Cardiac fibroblast (primary cell): ENCODE data around the gene FCHSD2.

Experiments used
- DNase-seq, 2 donors: peaks; one replicate each; pipeline versions ENCODE4 v3.0.0 to v3.0.0-alpha.2; 2010; ENCODE audit warnings: low read depth in 2 of 2
- H3K4me3 ChIP-seq, 2 donors: replicated peaks in 1 of 2; 1 replicate in 1 of 2; 2 replicates in 1 of 2; pipeline ENCODE4 v1.5.1; 2011; ENCODE audit warnings: low read depth in 2 of 2, low read length in 2 of 2, mild to moderate bottlenecking in 2 of 2, moderate library complexity in 1 of 2
- TF ChIP-seq, protein P1 (sequence below): IDR thresholded peaks from one replicate; pipeline ENCODE4 v1.5.1; 2011; ENCODE audit warnings: low read depth, mild to moderate bottlenecking, low read length, inconsistent platforms

Gene FCHSD2

DNA sequence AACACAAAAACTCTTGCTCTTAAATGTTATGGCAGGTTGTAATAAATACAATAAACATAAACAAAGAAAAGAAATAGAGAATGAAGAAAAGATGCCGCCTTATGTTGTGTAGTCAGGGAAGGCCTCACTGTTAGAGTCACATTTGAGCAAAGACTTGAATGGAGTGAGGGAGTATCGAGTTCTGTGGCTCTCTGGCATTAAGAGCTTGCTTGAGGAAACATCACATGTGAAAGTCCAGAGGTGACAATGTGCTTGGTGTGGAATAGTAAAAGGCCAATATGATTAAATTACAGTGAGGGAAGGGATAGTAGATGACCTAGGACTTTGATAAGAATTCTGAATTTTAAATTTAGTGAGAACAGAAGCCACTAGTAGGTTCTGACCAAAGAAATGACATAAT is 188.5 kb downstream of the FCHSD2 start:
- TF ChIP-seq, protein P1, sequence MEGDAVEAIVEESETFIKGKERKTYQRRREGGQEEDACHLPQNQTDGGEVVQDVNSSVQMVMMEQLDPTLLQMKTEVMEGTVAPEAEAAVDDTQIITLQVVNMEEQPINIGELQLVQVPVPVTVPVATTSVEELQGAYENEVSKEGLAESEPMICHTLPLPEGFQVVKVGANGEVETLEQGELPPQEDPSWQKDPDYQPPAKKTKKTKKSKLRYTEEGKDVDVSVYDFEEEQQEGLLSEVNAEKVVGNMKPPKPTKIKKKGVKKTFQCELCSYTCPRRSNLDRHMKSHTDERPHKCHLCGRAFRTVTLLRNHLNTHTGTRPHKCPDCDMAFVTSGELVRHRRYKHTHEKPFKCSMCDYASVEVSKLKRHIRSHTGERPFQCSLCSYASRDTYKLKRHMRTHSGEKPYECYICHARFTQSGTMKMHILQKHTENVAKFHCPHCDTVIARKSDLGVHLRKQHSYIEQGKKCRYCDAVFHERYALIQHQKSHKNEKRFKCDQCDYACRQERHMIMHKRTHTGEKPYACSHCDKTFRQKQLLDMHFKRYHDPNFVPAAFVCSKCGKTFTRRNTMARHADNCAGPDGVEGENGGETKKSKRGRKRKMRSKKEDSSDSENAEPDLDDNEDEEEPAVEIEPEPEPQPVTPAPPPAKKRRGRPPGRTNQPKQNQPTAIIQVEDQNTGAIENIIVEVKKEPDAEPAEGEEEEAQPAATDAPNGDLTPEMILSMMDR = no peak
- DNase-seq = no peak
- H3K4me3 ChIP-seq = no peak overlapping the region

DNA sequence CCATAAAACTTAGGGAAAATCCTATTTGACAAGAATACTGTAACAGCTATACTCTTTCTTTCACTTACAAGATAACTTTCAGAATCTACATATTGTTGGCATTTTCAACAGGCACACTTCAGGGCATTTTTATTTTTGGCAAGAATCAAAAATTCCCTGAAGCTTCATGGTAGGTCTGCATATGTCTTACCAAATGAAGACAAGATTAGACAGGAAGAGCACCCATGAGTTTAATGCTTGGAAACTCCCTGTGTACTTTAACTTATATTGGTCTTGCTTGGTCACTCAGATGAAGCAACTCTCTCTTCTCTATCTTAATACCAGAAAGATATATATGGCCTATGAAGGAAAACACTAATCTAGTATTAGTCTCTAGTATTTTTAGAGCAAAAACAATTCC is 190.2 kb downstream of the FCHSD2 start:
- no peak for DNase-seq
- TF ChIP-seq, protein P1 = no peak
- H3K4me3 ChIP-seq = no peak overlapping the region

DNA sequence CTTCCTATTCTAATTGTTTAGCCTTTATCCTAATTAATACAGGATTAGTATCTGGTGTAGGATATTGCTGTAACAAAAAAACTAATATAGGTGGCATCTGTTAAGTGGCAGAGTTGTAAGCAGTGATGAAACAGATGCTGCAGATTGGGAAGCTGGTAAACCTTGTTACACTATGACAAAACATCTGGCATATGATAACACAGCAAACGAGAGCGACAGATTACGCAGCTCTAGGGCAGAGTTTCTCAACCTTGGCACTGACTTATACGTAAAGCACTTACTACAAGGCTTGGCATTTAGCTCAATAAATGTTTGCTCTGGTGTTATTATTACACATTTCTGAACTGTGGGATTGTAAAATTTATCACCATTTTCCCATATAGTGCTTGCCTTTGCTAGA is 190.9 kb downstream of the FCHSD2 start:
- no peak overlapping the region for H3K4me3 ChIP-seq
- TF ChIP-seq, protein P1 = no peak
- DNase-seq = peak; percentile 70 to 78

DNA sequence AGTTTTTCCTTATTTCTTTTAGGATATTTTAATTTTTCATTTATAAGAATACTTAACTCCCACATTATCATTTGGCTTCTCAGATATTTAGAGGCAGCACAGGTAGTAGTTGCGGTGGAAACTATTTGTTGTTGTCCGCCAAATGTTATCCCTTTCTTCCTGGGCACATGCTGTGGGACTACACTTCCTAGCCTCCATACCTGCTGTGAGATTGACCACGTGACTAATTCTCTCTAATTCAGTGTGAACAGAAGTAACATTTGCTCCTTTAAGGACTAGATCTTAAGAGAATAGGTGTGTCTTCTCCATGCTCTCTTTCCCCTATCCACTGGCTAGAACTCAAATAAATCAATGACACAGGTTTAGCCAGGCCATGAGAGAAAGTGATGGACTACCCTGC is 191.4 kb downstream of the FCHSD2 start:
- TF ChIP-seq, protein P1 = no peak
- H3K4me3 ChIP-seq = no peak overlapping the region
- DNase-seq = no peak

DNA sequence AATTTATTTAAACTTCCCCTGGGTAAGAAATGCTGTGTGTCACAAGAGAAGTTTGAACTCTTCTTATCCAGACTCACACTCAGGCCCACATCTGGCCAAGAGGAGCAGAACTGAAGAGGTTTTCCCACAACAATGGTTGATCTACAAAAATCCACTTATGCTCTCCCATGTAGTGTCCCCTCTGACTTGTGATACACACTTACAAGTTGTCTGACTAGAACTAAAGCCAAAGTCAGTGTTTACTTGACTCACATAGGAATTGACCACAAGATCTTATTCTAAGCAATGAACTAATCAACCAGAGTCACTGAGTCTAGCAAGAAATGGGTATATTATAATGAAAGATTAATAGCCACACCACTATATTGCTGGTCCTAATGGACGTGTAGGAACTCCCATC is 194.9 kb downstream of the FCHSD2 start:
- no peak overlapping the region for H3K4me3 ChIP-seq
- TF ChIP-seq, protein P1 = no peak
- DNase-seq = no peak

DNA sequence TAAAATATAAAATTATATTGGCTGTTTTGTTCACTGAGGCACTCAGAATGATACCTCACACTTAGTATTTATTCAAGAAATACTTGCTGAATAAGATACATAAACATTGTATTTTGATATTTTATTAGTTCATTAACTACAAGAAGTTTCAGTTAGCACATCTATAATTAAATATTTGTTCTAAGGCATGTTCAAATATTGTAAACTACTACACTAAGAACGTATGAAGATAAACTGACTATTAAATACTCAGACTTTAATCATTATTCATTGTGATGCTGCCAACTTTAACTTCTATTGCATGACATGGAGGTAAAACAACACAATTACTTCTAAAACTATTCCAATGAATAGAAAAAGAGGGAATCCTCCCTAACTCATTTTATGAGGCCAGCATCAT is 198.5 kb downstream of the FCHSD2 start:
- H3K4me3 ChIP-seq = no peak overlapping the region
- DNase-seq = no peak
- TF ChIP-seq, protein P1 = no peak

DNA sequence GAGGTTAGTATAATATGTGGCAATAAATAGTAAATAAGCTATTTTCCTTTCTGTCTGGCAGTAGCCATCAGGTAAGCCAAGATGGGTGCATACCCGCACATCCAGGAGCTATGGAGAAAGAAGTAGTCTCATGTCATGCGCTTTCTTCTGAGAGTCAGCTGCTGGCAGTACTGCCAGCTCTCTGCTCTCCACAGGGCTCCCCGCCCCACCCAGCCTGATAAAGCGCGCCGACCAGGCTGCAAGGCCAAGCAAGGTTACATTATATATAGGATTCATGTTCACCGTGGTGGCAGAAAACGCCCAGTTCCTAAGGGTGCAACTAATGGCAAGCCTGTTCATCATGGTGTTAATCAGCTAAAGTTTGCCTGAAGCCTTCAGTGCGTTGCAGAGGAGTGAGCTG is 201.7 kb downstream of the FCHSD2 start:
- TF ChIP-seq, protein P1 = no peak
- H3K4me3 ChIP-seq = no peak overlapping the region
- no peak for DNase-seq
